A549 (cell line): Measurements from ENCODE around the gene GHDC. TPM values are rescaled to one million over a fixed set of nuclear protein-coding genes. Genes with fewer than 3 reads are reported as not detected.
A peak's percentile ranks its signal among the peaks of the same experiment; 100 is the strongest.
"Not testable (repeated sequence)": the region's sequence is repeated elsewhere in the genome, so short reads cannot be mapped to it uniquely, and the experiment has no call there.

ENCODE experiments used
- ATAC-seq, 2 experiments: fragments of 200-7000 bp in 1 of 2; fragments of >200 bp in 1 of 2; cut with Nextera tagmentation in 1 of 2; cut with Tn5 transposase in 1 of 2; 3 replicates each; pipeline versions ENCODE4 v1.8.0 to v1.9.1; 2018 to 2020; ENCODE audit warnings: mild to moderate bottlenecking in 1 of 2, moderate library complexity in 1 of 2
- CTCF ChIA-PET: fragments of 300-600 bp; sonication (Branson Sonifier 250); formaldehyde crosslinking; extraction: SDS; loops from one replicate; lab custom pipeline; 2021; ENCODE audit warnings: antibody characterized with exemption, inconsistent platforms; lab: Yijun Ruan, JAX
- POLR2A ChIA-PET: fragments of 350-600 bp; formaldehyde crosslinking; extraction: SDS; loops from one replicate; lab custom pipeline; 2021; ENCODE audit warnings: antibody characterized with exemption, inconsistent platforms; lab: Yijun Ruan, JAX
- DNase-seq, 2 experiments: peaks; one replicate each; pipeline versions ENCODE4 v3.0.0 to v3.0.0-alpha.2; 2011 to 2016; ENCODE audit warnings: low read depth in 1 of 2, low spot score in 1 of 2
- FAIRE-seq: peaks from 2 replicates; lab custom pipeline; 2011; peaks lifted over from hg19 to GRCh38; lab: Jason Lieb, UNC
- H3K27ac ChIP-seq, 2 experiments: fragments of >200 bp; sonication (Bioruptor Twin); formaldehyde crosslinking; 3 replicates each; pipeline ENCODE4 v1.5.1; 2016 to 2017
- H3K4me1 ChIP-seq: fragments of >200 bp; sonication (Bioruptor Twin); formaldehyde crosslinking; 3 replicates; pipeline ENCODE4 v1.6.1; 2016
- H3K4me2 ChIP-seq: fragments of >200 bp; sonication (Bioruptor Twin); formaldehyde crosslinking; 3 replicates; pipeline ENCODE4 v1.6.1; 2016
- H3K4me3 ChIP-seq: fragments of >200 bp; sonication (Bioruptor Twin); formaldehyde crosslinking; 3 replicates; pipeline ENCODE4 v1.5.1; 2016
- H3K9me3 ChIP-seq: fragments of >200 bp; sonication (Bioruptor Twin); formaldehyde crosslinking; 3 replicates; pipeline ENCODE4 v1.6.1; 2016
- BHLHE40 ChIP-seq: IDR thresholded peaks from 2 replicates; pipeline ENCODE4 v1.6.1; 2012; ENCODE audit warnings: low read depth, low read length, inconsistent platforms
- CHD4 ChIP-seq: fragments of 200-600 bp; sonication (generic); IDR thresholded peaks from 2 replicates; pipeline ENCODE4 v1.6.1; 2016; ENCODE audit warnings: antibody characterized with exemption, mild to moderate bottlenecking, borderline replicate concordance
- KDM5A ChIP-seq: fragments of 200-600 bp; sonication (generic); IDR thresholded peaks from 2 replicates; pipeline ENCODE4 v1.6.1; 2016; ENCODE audit warnings: antibody characterized with exemption, mild to moderate bottlenecking
- MAFK ChIP-seq: fragments of 450-650 bp; IDR thresholded peaks from 2 replicates; pipeline ENCODE4 v1.6.1; 2014; ENCODE audit not compliant: partially characterized antibody
- PBX3 ChIP-seq: IDR thresholded peaks from 2 replicates; pipeline ENCODE4 v1.6.1; 2012
- POLR2A ChIP-seq: IDR thresholded peaks from 2 replicates; pipeline ENCODE4 v1.6.1; 2012; ENCODE audit warnings: mild to moderate bottlenecking, low read length
- RAD21 ChIP-seq, 2 experiments: fragments of >200 bp in 1 of 2; sonication (Bioruptor Twin) in 1 of 2; formaldehyde crosslinking in 1 of 2; IDR thresholded peaks in 1 of 2; conservative IDR thresholded peaks in 1 of 2; 2 replicates in 1 of 2; 3 replicates in 1 of 2; pipeline ENCODE4 v1.6.1; 2012 to 2018; ENCODE audit warnings: inconsistent platforms in 1 of 2
- REST ChIP-seq: fragments of 200-600 bp; sonication (generic); IDR thresholded peaks from 2 replicates; pipeline ENCODE4 v1.6.1; 2016; ENCODE audit warnings: antibody characterized with exemption, mild to moderate bottlenecking, moderate library complexity
- SMC3 ChIP-seq: fragments of >200 bp; sonication (Bioruptor Twin); formaldehyde crosslinking; IDR thresholded peaks from 3 replicates; pipeline ENCODE4 v1.6.1; 2018; ENCODE audit warnings: inconsistent platforms
- USF2 ChIP-seq: fragments of 450-650 bp; IDR thresholded peaks from 2 replicates; pipeline ENCODE4 v1.6.1; 2014; ENCODE audit warnings: antibody characterized with exemption
- whole genome bisulfite sequencing: methylation state at CpG from one replicate; pipeline ENCODE4 v1.1.6; 2017; ENCODE audit errors: missing lambda C conversion rate; 5-methylcytosine and 5-hydroxymethylcytosine counted together
- polyA plus RNA-seq, 4 experiments: library from polyadenylated mRNA; depleted of rRNA in 3 of 4; stranded (reverse); fragments of >200 nt; fragmentation: RNase III in 1 of 4; extraction: RNeasy Plus Mini Kit Qiagen cat#74134 plus additional on column Dnase treatment in 1 of 4; gene quantifications; 2 replicates in 3 of 4; 3 replicates in 1 of 4; pipeline ENCODE4 v1.2.3, GENCODE V29; 2011 to 2017
- TF ChIP-seq, protein P1 (sequence below): fragments of >200 bp; sonication (Bioruptor Twin); formaldehyde crosslinking; IDR thresholded peaks from 3 replicates; pipeline ENCODE4 v1.5.1; 2016

The GHDC gene
- polyA plus RNA-seq, 2 of the 4 experiments (the other 2 are of a cell fraction): 12.3 to 23.4 TPM

GRCh38 chr17:42159796-42160530 lies 34.3 kb downstream of the GHDC start (continued):
- TF ChIP-seq, protein P1, sequence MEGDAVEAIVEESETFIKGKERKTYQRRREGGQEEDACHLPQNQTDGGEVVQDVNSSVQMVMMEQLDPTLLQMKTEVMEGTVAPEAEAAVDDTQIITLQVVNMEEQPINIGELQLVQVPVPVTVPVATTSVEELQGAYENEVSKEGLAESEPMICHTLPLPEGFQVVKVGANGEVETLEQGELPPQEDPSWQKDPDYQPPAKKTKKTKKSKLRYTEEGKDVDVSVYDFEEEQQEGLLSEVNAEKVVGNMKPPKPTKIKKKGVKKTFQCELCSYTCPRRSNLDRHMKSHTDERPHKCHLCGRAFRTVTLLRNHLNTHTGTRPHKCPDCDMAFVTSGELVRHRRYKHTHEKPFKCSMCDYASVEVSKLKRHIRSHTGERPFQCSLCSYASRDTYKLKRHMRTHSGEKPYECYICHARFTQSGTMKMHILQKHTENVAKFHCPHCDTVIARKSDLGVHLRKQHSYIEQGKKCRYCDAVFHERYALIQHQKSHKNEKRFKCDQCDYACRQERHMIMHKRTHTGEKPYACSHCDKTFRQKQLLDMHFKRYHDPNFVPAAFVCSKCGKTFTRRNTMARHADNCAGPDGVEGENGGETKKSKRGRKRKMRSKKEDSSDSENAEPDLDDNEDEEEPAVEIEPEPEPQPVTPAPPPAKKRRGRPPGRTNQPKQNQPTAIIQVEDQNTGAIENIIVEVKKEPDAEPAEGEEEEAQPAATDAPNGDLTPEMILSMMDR: no peak
- TF ChIP-seq RAD21 (conservative IDR thresholded peaks at IDR 0.05 in 1 of 2, IDR thresholded peaks at IDR 0.05 in 1 of 2) (no peak), CHD4 (no peak), PBX3 (no peak)

DNA sequence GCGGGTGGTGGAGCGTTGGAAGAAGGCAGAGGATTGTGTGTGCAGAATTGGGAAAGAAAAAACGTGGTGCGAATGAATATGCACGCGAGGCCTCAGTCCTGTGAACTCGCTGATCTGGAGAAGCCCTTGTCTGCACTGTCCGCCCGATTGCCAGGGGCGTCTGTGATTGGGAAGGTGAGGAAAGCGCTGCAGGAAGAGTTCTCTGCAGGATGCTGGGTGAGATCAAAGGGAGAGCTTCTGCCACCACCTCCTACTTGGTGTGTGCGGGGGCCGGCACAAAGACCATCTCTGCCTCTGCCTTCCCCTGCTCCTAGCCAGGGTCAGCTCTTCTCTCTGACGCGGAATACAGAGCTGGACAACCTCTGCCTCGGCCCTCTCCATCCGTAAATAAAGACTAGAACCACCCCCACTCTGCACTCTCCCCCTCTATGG lies 38.7 kb downstream of the GHDC start:
- no peak for ATAC-seq
- peak overlapping the region; percentile 74 for H3K4me2 ChIP-seq
- H3K9me3 ChIP-seq: no peaks in the 10 kb centered on the region
- WGBS: 77% methylated on average over 17 of the region's 17 CpGs
- FAIRE-seq: no peak
- H3K27ac ChIP-seq: peak overlapping the region; percentile 77 to 84
- H3K4me1 ChIP-seq: peaks cover 13% of the 10 kb centered on the region; the same call in 1 of the 3 replicates
- TF ChIP-seq SMC3: no peak
- TF ChIP-seq CHD4: peak; percentile 90; the same call in 1 of the 2 replicates
- no peak for DNase-seq
- peak overlapping the region; percentile 86 for H3K4me3 ChIP-seq
- ChIA-PET CTCF (interaction anchor here (0.7 to 1.6 kb wide), 4 partner anchors 26 to 192 kb away, joined by 3 to 6 read pairs (median 3); no protein-coding TSS in a partner anchor), POLR2A (no interaction called here)

GRCh38 chr17:42153919-42154742 lies 40.2 kb downstream of the GHDC start:
- WGBS: 9% methylated on average over 15 of the region's 15 CpGs
- Histone ChIP-seq H3K4me1 (peaks cover 13% of the 10 kb centered on the region; the same call in 1 of the 3 replicates), H3K27ac (peak overlapping the region; percentile 88 to 93), H3K4me3 (peak overlapping the region; percentile 86), H3K4me2 (peak overlapping the region; percentile 71), H3K9me3 (no peaks in the 10 kb centered on the region)
- no peak; a peak in 1 of 6 replicates for ATAC-seq
- FAIRE-seq: peak; percentile 13
- ChIA-PET POLR2A (interaction anchor here (0.8 kb wide), 1 partner anchor 25 kb away, joined by 3 read pairs; no protein-coding TSS in a partner anchor), CTCF (interaction anchor here (0.6 to 2.5 kb wide), 11 partner anchors 9 to 252 kb away, joined by 3 to 7 read pairs (median 3); no protein-coding TSS in a partner anchor)
- DNase-seq: no peak
- peak; percentile 53; the same call in 1 of the 2 replicates for TF ChIP-seq KDM5A
- TF ChIP-seq POLR2A: no peak
- TF ChIP-seq MAFK: peak; percentile 22
- no peak for TF ChIP-seq BHLHE40

DNA sequence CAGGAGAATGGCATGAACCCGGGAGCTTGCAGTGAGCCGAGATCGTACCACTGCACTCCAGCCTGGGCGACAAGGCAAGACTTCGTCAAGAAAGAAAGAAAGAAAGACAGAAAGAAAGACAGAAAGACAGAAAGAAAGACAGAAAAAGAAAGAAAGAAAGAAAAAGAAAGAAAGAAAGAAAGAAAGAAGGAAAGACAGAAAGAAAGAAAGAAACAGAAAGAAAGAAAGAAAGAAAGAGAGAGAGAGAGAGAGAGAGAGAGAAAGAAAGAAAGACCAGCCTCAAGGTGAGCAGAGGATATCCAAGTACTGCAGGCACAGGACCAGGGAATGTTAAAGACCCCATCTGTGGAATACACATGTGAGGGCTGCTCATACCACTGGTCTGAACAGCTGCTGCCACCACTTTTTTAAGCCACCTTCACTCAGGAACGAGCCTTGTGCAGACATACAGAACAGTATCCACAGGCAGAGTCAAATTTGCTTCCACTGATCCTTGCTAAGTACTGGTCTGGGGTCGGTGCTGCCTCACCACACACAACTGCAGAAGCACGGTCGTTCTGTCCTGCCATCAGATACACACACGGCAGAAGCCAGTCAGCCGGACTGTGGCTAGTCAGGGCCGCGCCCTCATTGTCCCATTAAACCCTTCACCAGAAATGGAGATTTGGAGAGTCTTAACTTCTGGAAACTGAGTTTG lies 47.2 kb downstream of the GHDC start:
- POLR2A ChIA-PET: no interaction called here
- WGBS: 86% methylated on average over 13 of the region's 13 CpGs
- TF ChIP-seq KDM5A: no peak
- no peak for TF ChIP-seq USF2
- TF ChIP-seq REST: no peak
- TF ChIP-seq, all 56 proteins: peak for 0
- H3K4me2 ChIP-seq: no peak overlapping the region
- CTCF ChIA-PET: interaction anchor here (0.6 to 2.1 kb wide), 3 partner anchors 24 to 962 kb away, joined by 3 to 5 read pairs (median 5); partner anchors contain the start of genes HSPB9 and KCNH4
- DNase-seq: no peak
- peak; percentile 28; a peak in 4 of 6 replicates for ATAC-seq
- H3K4me3 ChIP-seq: no peak overlapping the region
- FAIRE-seq: no peak
- H3K27ac ChIP-seq: no peak overlapping the region
- no peaks in the 10 kb centered on the region for H3K9me3 ChIP-seq
- peaks cover 13% of the 10 kb centered on the region; the same call in 2 of the 3 replicates for H3K4me1 ChIP-seq

DNA sequence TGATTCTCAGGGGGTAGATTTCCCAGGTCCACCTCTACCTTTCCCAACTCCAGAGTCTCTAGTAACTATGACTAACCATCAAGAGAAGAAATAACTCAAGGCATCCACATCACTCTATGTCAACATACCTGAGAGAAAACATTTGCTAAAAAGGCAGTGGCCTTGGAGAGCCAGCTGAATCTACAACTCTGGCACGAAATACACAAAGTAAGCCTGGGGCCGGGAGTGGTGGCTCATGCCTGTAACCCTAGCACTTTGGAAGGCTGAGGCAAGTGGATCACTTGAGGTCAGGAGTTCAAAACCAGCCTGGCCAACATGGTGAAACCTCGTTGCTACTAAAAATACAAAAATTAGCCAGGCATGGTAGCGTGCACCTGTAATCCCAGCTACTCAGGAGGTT lies 51.2 kb downstream of the GHDC start:
- POLR2A ChIA-PET, ATAC-seq, H3K27ac ChIP-seq, DNase-seq, H3K4me2 ChIP-seq, H3K9me3 ChIP-seq, H3K4me3 ChIP-seq, FAIRE-seq: not testable (repeated sequence)
- peaks cover 13% of the 10 kb centered on the region; the same call in 2 of the 3 replicates for H3K4me1 ChIP-seq
- CTCF ChIA-PET: interaction anchor here (0.7 to 3.8 kb wide), 11 partner anchors 9 to 92 kb away, joined by 3 to 8 read pairs (median 4); no protein-coding TSS in a partner anchor
- WGBS: 76% methylated on average over 4 of the region's 4 CpGs
